HG03097 (cell line): ENCODE results near the gene CAMKK1.
"Not testable (repeated sequence)": the region's sequence is repeated elsewhere in the genome, so short reads cannot be mapped to it uniquely, and the experiment has no call there.

Experiments used
- ATAC-seq: cut with Tn5 transposase; IDR thresholded peaks from one replicate; pipeline ENCODE4 v1.9.1; 2021; ENCODE audit not compliant: unreplicated experiment, low FRiP score

The CAMKK1 gene

DNA sequence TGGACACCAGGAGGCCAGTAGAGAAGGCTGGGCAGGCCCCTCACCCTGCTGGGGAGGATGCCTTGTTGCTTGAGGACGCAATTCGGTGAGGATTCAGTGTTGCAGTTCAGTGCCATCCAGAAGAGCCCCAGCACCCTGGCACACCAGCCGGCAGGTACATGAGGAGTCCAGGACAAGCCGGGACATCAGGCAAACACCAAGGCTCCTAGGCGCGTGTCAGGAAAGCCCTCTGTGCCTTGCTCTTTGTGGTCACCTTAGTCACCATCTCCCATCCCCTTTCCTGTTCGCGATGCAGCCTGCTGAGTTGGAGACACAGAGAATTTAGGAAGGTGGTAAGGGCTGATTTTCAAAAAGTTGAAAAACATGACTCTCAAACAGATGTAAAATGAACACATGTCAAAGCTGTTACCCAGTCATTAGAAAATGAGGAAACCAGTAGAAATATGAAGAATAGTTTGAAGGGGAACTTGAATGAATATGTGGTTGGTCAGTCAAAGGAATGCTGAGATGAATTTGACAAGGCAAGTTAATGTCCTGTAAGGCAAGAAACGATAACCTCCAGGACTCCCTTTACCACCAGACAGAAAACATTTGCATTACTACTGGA is 44.5 kb downstream of the CAMKK1 start:
- ATAC-seq: no peak

DNA sequence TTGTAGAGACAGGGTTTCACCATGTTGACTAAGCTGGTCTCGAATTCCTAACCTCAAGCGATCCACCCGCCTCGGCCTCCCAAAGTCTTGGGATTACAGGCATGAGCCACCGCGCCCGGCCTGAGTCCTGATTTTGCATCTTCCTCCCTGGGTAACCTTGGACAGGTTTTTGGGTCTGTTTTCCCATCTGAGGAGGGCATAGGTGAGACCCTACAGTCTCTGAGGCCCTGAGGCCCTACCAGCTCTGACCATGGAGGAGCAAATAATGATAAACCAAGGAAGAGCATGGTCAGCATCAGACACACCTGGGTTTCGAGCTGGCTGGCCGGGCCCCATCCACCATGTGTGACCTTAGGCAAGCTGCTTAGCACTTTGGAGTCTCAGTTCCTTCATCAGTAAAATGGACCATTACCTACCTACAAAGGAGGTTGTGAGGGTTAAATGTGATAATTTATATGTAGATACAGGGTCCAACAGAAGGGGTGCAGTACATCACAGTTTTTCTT is 45.6 kb downstream of the CAMKK1 start:
- no peak for ATAC-seq

DNA sequence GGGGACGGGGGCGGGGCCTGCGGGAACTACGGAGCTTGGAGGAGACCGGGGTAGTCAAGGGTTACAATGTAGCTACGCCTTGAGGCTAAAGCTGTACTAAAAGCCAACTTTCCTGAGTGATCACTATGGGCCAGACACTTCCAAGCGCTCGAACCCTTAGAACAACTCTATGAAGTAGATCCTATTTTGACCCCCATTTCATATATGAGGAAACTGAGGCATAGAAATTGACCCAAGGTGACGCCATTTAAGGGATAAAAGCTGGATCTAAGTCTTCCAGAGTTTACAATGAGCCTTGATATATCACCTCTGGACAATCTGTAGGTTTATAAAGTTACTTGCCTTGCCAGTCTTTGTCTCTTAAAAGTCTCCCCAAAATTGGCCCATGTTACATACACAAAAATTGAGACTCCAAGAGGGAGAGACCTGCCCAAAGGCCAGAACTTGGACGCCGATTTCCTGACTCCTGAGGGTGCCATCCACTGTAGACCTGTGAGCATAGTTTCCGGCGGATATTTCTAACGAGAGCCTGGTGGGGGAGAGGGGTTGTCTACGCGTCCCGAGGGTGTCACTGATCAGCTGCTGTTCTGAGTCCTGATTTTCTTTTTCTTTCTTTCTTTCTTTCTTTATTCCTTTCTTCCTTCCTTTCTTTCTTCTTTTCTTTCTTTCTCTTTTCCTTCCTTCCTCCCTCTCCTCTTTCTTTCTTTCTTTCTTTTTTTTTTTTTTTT is 46.3 kb downstream of the CAMKK1 start:
- ATAC-seq: no peak

DNA sequence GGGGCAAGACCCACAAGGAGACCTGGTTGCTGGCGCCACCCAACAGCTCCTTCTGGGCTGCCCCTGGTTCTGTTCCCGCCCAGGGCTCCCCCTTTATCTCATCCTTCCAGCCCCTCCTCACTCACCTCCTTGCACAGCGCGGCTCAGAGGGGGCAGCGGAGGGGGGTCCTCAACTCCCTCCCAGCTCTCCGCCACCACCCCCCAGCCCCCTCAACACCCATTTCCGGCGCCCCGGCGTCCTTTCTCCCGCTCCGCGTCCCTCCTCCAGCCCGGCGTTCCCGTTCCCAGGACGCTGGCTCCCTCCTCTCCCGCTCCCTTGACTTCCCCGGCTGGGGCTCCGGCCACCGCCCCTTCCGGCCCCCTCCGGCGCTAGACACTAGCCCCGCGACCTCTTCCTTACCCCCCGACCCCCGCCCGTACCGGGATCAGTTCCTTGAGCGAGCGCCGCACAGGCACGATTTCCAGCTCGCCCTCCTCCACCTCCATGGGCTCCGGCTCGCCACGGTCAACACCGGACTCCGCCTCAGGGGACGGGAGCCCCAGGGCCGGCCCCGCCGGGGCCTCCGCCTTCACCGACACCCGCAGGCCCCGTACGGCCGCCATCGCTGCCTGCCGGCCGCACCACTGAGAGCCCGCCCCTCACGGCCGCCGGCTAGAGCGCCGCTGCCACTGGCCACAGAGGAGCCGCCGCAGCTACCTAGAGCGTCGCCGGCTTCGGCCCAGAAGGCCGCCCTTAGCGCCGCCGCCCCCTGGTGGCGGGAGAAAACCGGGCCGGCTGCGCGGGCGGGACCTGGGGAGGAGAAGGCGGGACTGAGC is 47.0 kb downstream of the CAMKK1 start, which contains the start of gene NCBP3:
Gene NCBP3, minus strand, starts transcription at position 626 of the 816 bp plus-strand sequence. Its CDS starts 23 bp downstream, at position 603.
- peak; percentile 92 for ATAC-seq

DNA sequence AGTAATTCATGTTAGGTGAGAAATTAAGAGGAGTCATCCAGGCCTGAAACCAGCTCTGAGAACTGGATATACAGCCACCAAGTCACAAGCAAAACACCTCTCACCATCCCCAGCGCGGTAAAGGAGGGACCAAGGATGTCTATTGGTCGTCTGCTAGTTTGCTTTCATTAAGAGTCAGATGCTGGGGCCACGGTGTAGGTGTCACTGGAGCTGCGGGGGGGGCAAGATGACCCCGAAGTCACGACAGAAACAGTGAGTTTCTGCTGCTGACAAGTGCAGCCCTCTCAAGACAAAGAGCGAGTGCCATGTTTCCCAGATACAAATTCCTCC is 47.6 kb downstream of the CAMKK1 start:
- peak; percentile 11 for ATAC-seq

DNA sequence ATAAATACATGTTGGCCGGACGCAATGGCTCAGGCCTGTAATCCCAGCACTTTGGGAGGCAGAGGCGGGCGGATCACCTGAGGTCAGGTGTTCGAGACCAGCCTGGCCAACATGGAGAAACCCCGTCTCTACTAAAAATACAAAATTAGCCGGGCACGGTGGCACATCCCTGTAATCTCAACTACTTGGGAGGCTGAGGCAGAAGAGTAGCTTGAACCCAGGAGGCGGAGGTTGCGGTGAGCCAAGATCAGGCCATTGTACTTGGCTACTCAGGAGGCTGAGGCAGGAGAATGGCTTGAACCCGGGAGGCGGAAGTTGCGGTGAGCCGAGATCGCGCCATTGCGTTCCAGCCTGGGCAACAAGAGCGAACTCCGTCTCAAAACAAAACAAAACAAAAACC is 48.3 kb downstream of the CAMKK1 start:
- not testable (repeated sequence) for ATAC-seq

DNA sequence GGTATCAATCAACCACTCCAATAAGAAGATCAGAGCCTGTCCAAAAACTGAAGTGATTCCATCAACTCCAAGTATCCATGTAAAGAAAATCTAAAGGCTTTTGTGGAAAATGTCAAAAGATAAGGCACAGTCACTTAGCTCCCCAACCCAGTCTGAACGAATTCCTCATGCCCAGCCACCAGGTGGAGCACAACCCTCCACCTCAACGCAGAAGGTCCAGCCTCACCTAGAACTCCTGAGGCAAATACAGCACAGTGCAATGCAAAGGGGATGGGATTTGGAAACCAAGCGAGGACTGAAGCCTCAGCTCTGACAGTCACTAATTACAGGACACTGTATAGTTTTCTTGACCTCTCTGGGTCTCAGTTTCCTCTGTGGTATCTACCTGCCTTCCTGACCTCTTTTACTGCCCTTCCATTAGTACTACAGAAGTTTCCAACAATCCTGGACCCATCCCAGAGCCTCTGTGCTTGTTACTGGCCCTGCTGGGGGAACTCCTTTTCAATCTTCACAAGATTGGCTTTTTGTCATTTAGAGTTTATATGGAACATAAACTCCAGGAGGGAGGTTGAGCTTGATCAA is 48.8 kb downstream of the CAMKK1 start:
- ATAC-seq: no peak

DNA sequence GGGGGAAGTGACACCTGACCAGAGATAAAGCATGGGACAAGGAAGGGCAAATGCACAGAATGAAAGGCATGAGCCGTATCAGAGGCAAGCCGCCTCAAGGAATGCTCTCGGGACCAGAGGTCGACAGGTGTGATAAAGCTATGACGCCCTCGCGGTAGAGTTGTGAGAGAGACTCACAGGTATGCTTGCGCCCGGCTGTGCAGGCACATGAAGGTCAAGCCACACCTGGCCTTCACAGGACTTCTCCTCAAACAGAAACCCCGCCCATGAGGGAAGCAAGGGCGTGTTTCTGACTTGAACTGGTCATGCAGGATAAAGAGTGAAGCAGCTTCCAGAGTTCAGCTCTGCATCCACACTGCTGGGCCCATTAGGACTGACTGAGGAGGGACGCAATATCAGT is 54.6 kb downstream of the CAMKK1 start:
- ATAC-seq: no peak

DNA sequence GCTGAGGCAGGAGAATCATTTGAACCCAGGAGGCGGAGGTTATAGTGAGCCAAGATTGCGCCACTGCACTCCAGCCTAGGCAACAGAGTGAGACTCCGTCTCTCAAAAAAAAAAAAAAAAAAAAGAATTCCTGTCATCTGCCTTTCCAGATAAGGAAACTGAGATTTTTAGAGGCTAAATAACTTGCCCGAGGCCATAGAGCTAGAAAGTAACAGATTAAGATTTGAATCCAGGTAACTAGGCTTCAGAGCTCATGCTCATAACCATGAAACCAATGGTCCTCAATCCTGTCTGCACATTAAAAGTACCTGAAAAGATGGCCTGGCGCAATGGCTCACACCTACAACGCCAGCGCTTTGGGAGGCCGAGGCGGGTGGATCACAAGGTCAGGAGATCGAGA is 56.3 kb downstream of the CAMKK1 start:
- ATAC-seq: no peak

DNA sequence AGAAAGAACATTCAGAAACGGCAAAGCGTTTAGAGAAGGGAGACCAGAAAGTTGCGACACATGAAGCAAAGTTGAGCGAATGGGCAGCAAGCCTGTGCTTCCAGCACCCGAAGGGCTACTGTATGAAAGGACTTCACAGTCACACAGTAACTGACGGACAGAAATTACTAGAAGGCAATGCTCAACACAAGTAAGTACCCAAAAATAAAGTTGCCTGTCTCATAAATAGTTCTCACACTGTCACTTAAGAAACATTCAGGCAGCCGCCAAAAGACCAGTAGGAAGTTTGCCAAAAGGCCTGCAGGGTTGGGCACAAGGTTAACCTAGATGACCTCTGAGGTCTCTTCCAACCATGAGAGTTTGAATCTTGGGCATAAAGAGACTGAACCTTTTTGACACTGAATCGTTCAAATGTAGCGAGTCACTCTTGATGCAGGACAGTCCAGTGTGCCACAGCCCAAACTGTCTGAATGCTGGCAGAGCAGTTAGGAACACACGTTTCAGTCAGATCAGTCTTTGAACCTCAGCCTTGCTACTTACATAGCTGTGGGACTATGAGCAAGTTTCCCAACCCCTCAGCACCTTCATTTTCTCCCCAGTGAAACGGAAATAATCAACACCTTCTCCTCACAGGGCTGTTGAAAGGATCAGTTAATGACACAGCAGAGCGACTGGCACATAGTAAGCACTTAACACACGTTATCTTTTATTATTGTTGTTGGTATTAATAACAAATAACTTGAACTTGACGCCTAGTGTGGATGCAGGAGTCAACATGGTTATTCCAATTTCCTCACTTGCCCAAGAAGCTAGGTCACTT is 57.2 kb downstream of the CAMKK1 start:
- no peak for ATAC-seq

DNA sequence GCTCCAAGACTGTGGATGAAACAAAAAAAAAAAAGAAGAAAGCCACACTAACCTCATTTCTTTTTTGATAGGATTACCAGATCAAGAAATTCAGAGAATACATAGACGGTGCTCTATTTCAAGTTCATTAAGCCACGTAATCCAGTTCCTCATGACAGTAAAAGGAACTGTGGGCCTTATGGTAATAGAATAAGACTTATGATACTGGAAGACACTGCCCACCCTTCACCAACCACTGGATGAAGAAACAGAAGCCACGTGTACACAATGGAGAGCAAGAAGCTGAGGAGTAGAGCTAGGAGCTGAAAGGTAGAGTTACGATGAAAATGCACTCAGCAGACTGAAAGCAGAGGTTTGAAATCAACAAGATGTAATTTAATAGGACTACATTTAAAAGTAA is 58.0 kb downstream of the CAMKK1 start:
- no peak for ATAC-seq

DNA sequence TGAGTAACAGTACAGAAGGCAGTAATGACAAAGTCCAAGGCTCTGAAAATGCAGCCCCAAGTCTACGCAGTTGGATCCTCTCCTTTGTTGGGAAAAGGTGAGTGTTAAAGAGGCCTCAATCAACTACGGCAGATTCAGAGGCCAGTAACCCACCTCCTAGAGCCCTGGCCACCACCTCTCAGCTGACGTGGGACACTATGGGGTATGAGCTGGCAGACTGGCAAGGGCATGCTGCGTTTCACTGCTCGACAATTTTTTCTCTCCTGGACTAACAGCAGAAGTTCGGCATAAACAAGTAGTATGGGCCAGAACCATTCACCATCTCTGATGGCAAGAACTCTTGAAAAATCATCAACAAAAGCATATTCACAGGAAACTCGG is 64.0 kb downstream of the CAMKK1 start:
- ATAC-seq: no peak

DNA sequence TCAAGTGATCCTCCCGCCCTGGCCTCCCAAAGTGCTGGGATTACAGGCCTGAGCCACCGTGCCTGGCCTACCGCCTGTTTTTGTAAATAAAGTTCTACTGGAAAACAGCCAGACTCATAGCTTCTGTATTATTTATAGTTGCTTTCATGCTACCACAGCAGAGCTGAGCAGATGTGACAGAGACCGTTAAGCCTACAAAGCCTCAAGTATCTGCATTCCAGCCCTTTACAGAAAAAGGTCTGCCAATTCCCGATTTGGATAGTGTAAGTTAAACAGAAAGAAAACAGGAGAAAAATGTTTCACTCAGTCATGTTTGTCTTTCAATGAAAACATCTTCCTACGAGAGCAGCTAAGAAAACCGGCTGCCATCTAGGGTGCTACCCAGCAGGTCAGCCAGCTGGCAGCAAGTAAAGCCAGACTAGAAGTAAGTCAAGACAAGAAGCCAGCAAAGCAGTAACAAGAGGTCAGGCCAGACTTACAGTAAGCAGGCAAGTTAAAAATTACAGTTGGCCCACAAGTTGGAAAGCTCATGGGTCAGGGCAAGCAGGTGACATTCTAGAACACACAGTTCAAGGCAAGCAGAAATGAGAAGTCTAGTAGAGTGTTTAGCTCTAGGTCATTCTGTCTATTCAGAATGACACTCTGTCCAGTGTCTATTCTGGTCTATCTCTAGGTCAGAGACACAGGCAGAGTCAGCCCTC is 64.6 kb downstream of the CAMKK1 start:
- no peak for ATAC-seq

DNA sequence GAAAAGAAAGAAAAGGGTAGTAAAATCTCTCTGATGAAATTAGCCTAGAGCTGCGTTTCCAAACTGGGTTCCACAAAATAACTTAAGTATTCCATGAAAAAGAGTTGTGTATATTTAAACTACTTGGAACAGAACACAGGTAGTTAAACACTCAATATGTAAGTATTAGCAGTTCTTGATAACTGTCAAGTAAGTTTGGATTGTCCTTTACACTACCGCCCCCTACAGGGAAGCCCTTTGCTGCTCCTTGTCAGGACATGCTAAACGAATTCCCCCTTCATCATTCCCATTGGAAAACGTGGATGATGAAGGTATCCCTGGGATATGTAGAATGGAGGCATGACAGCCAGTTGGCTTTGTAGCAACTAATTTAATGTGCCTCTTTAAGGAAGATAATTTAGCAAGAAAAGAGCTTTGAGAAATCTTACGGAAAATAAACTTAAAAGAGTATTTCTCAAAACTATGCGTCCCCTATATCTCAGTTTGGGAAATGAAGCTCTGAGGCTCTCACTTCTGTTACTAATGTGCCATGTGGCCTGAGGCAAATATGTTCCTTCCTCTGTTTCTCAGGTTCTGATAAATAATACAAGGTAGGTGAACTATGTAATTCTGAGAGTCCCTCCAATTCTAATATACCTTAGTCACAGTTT is 65.6 kb downstream of the CAMKK1 start:
- ATAC-seq: no peak

DNA sequence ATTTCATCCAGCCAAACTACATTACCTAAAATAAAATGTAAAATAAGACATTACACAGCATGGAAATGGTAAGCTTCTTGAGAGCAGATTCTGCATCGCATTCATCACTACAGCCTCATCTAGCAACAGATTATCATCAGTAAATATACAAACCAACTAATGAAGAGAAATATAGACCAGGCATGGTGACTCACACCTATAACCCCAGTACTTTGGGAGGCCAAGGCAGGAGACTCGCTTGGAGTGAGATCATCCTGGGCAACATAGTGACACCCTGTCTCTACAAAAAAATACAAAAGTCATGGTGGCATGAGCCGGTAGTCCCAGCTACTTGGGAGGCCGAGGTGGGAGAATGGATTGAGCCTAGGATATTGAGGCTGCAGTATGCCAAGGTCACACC is 66.7 kb downstream of the CAMKK1 start:
- ATAC-seq: no peak

DNA sequence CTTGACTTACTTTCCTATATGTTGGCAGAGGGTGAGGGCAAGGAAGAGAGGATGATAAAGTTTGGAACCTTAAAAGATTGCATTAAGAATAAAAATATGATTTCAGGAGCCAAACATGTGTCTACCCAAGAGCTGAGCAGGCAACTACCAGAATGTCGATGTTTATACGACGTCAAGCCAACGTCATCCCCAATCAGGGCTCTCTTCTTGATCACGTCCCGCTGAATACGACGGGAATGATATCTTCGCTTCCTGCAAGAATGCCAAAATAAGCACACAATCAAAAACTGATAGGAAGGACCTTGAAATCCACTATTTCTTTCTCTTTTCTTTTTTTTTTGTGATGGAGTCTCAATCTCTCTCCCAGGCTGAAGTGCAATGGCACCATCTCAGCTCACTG is 71.8 kb downstream of the CAMKK1 start:
- no peak for ATAC-seq

DNA sequence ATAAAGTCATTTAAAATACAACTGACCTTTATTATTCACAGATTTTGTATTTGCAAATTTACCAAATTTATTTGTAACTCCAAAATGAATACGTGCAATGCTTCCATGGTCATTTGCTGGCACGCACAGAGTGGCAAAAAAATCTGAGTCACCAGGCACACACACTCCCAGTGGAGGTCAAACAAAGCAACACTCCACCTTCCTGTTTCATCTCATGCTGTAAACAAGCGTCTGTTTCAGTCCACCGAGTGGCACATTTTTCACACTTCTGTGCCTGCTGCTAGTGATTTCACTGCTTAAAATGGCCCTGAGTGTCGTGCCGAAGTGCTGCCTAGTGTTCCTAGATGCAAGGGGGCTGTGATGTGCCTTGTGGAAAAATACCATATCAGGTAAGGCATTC is 74.1 kb downstream of the CAMKK1 start:
- ATAC-seq: no peak

DNA sequence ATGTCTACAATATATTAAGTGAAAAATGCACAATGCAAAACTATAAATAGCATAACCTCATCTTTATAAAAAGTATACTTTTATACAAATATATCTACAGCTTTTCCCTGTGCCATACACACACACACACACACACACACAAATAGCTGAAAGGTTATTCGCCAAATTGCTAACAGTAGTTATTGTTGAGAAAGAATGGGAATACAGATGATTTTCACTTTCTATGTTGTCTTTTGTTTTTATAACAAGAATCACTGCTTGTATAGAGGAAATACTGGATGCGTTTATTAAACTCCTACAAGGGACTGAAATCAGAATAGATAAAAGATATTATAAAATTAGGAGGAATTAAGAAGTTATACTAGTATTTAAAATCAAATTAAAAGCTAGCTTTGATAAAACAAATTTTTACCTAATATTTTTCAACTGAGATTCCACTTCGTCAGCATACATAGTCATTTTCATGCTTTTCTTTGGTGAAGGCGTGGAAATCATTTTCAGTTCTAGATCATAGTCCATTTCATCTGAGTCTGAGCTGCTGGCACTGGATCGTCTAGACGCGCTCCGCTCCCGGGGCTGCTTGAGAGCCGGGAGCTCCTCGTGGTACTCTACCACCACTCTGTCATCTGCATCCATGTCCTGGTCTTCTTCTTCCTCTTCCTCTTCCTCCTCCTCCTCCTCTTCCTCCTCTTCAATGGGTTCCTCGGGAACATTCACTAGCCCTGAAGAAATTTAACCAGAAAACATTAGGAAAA is 74.8 kb downstream of the CAMKK1 start:
- no peak for ATAC-seq

DNA sequence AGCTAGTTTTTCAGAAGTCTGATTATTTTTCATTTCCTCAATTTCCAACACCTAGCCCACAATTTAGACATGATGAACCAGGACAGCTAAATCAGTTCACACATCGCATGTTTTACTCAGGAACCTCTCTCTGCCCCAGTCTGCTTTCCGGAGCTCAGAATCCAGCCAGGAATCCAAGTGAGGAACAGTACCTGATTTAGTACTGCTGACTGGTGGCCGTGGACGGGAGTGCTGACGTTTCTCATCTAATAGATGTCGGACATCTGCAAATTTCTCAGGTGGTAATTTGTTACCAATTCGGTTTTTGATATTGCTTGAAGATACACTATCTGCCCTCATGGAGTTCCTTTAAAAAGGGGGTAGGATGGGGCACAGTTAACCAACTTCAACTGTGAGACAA is 76.9 kb downstream of the CAMKK1 start:
- no peak for ATAC-seq
